22Rv1 (cell line): ENCODE measurements around the gene FAM25A.
"Not testable (repeated sequence)": the region's sequence is repeated elsewhere in the genome, so short reads cannot be mapped to it uniquely, and the experiment has no call there.

Experiments
- H3K27ac ChIP-seq: fragments of 450-650 bp; 2 replicates; pipeline ENCODE4 v1.5.1; 2017
- CTCF ChIP-seq: fragments of 450-650 bp; IDR thresholded peaks from 2 replicates; pipeline ENCODE4 v1.5.1; 2017; ENCODE audit warnings: mild to moderate bottlenecking
- ZFX ChIP-seq: fragments of 450-650 bp; IDR thresholded peaks from 2 replicates; pipeline ENCODE4 v1.6.1; 2017; ENCODE audit warnings: antibody characterized with exemption, borderline replicate concordance

The FAM25A gene

GRCh38 chr10:87038786-87039185, 18.7 kb downstream of the FAM25A start:
- TF ChIP-seq CTCF (no peak), ZFX (no peak)
- H3K27ac ChIP-seq, result no peak overlapping the region

GRCh38 chr10:87043579-87043978, 23.5 kb downstream of the FAM25A start:
- H3K27ac ChIP-seq, result not testable (repeated sequence)

GRCh38 chr10:87045434-87045938, 25.4 kb downstream of the FAM25A start:
- no peak for TF ChIP-seq CTCF
- TF ChIP-seq ZFX, result no peak
- no peak overlapping the region for H3K27ac ChIP-seq

- TF ChIP-seq ZFX, result no peak
- no peak for TF ChIP-seq CTCF
- peak overlapping the region; percentile 28; the same call in 1 of the 2 replicates for H3K27ac ChIP-seq
Measured at GRCh38 chr10:87053111-87053510, 33.0 kb downstream of the FAM25A start.

GRCh38 chr10:87053577-87054181, 33.6 kb downstream of the FAM25A start:
- peak overlapping the region; percentile 28; the same call in 1 of the 2 replicates for H3K27ac ChIP-seq
- TF ChIP-seq CTCF (no peak), ZFX (no peak)

- H3K27ac ChIP-seq, result no peak overlapping the region
- no peak for TF ChIP-seq ZFX
Measured at GRCh38 chr10:87054373-87055295, 34.5 kb downstream of the FAM25A start.

GRCh38 chr10:87058171-87058570, 38.1 kb downstream of the FAM25A start:
- TF ChIP-seq CTCF (no peak), ZFX (no peak)
- no peak overlapping the region for H3K27ac ChIP-seq

- TF ChIP-seq CTCF (no peak), ZFX (no peak)
- no peak overlapping the region for H3K27ac ChIP-seq
Measured at GRCh38 chr10:87059401-87059800, 39.3 kb downstream of the FAM25A start.
